Measurements from ENCODE around the gene GOLT1A. TPM values are rescaled to one million over a fixed set of nuclear protein-coding genes. Genes with fewer than 3 reads are reported as not detected.

GOLT1A gene
- total RNA-seq, 2 donors from 2014 or later: 6.7 to 13.6 TPM

DNA sequence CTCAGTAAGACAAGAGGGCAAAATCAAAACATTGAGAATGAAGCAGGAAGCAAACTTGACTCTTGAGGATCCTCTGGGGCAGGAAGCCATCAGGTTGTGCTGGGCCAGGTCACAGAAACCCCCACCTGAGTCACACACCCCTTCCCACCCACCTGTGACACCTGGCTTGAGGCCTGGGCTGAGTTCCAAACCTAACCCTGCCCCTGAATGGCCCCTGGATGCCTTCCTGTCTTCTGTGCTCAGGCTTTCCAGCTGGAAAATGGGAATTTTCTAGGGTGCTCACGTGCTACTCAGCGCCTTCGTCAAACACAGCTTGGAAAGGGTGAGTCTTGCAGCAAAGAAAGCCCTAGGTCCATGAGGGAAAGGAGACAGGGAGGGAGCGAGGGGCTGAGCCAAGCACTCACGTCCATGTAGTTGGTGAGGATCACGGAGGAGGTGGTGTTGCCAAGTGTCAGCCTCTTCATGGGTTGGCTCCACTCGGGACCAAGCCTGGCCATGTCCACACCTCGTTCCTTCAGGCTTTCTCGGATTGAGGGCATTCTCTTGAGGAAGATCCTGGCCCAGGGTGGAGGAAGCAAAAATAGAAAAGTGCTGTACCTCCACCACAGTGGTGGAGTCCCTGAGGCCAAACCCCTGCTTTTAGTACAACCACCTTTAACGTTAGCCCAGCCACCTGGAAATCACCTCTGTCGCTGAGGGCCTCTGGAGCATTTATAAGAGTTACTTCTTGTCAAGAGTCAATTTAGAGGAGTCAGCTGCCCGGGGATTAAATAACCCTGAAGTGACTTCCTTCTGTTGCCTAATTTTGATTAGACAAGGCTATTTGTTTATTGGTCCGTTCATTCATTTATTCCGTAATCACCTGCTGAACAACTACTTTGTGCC is 51.9 kb downstream of the GOLT1A start:
- Histone ChIP-seq H3K36me3 (no peaks in the 10 kb centered on the region), H3K27me3 (no peaks in the 10 kb centered on the region), H3K9me3 (no peaks in the 10 kb centered on the region), H3K27ac (no peak overlapping the region), H3K4me3 (no peak overlapping the region), H3K9ac (ENCODE audit: low read depth in 2 of 2, low read length in 2 of 2) (no peak overlapping the region), H3K4me1 (peaks cover 3% of the 10 kb centered on the region)
- no peak for TF ChIP-seq CTCF (IDR thresholded peaks at IDR 0.05)
- DNase-seq: no peak
- intact Hi-C loops (cut with DNase I): loop anchor here (2.0 to 5.0 kb wide), 2 partner anchors 45 to 203 kb away; no protein-coding TSS in a partner anchor

DNA sequence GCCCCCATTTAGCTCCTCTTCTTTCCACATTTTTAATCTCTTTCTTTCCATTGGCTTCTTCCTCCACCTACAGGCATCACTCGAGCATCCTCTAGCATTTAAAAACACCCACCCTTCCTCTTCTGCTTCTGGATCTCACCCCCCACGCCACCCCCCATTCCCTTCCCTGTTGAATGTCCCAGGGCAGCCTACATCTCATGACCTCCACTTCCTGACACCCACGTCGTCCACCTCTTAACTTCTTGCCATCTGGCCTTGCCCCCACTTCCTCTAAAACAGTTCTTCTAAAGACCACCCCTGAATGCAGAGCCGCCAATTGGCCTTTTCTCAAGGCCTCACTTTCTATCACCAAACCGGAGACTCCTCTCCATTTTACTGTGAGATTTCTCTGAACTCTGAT is 55.8 kb downstream of the GOLT1A start:
- Histone ChIP-seq H3K36me3 (no peaks in the 10 kb centered on the region), H3K9me3 (no peaks in the 10 kb centered on the region), H3K27me3 (no peaks in the 10 kb centered on the region), H3K4me3 (no peak overlapping the region), H3K9ac (ENCODE audit: low read depth in 2 of 2, low read length in 2 of 2) (no peak overlapping the region), H3K4me1 (peaks cover 3% of the 10 kb centered on the region), H3K27ac (no peak overlapping the region)
- TF ChIP-seq CTCF (IDR thresholded peaks at IDR 0.05): no peak
- no peak for DNase-seq
- intact Hi-C loops (cut with DNase I): no loop called here

DNA sequence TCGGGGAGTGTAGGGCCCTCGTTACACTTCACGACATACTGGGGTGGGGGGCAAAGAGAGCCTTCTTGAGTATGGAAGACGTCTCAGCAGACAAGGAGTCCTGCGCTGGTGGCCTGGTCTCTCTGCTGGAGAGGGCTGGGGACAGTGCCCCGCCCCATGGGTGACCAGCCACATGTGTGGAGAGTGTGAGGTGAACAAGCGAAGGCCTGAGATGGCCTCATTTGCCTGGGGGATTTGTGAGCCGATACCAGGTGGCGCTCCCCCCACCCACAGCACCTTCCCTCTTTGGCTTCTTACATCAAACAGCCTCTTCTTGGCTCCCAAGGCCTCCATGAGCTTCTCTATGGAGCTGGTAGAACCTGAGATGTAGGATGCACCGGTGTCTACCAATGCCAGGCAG is 57.9 kb downstream of the GOLT1A start:
- peaks cover 8% of the 10 kb centered on the region for H3K27me3 ChIP-seq
- H3K9ac ChIP-seq (ENCODE audit: low read depth in 2 of 2, low read length in 2 of 2): no peak overlapping the region
- no peak overlapping the region for H3K27ac ChIP-seq
- no peaks in the 10 kb centered on the region for H3K4me1 ChIP-seq
- no peaks in the 10 kb centered on the region for H3K9me3 ChIP-seq
- no peak for DNase-seq
- intact Hi-C loops (cut with DNase I): no loop called here
- no peaks in the 10 kb centered on the region for H3K36me3 ChIP-seq
- no peak for TF ChIP-seq CTCF (IDR thresholded peaks at IDR 0.05)
- no peak overlapping the region for H3K4me3 ChIP-seq

- intact Hi-C loops (cut with DNase I): no loop called here
- DNase-seq: no peak
Observed at GRCh38 chr1:204154568-204155255, 59.1 kb downstream of the GOLT1A start.

DNA sequence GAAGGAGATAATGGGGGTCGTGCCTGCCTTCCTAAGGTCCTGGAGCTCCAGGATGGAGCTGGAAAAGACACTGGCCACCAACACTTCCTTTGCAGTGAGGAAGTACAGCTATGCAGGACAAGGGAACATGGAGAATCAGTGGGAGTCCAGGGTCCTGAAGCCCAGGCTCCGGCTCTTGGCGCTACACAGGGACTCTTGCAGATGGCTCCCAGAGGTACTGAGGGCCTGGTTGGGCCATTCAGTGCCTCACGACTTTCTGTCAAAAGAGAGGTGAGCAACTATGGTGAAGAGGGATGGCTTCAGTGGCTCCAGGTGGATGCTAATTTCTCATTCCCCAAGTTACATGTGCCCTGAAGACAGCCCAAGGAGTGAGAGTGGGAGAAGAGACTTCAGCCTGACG is 60.1 kb downstream of the GOLT1A start:
- intact Hi-C loops (cut with DNase I): no loop called here
- Histone ChIP-seq H3K9ac (ENCODE audit: low read depth in 2 of 2, low read length in 2 of 2) (no peak overlapping the region), H3K9me3 (no peaks in the 10 kb centered on the region), H3K27ac (no peak overlapping the region), H3K36me3 (no peaks in the 10 kb centered on the region), H3K27me3 (peaks cover 9% of the 10 kb centered on the region), H3K4me1 (no peaks in the 10 kb centered on the region), H3K4me3 (no peak overlapping the region)
- TF ChIP-seq CTCF (IDR thresholded peaks at IDR 0.05): no peak
- DNase-seq: no peak

More at GRCh38 chr1:204154568-204155255, 59.1 kb downstream of the GOLT1A start:
- Histone ChIP-seq H3K9me3 (no peaks in the 10 kb centered on the region), H3K4me1 (no peaks in the 10 kb centered on the region), H3K9ac (ENCODE audit: low read depth in 2 of 2, low read length in 2 of 2) (no peak overlapping the region), H3K27ac (no peak overlapping the region), H3K36me3 (no peaks in the 10 kb centered on the region), H3K4me3 (no peak overlapping the region), H3K27me3 (peaks cover 9% of the 10 kb centered on the region)
- TF ChIP-seq CTCF (IDR thresholded peaks at IDR 0.05): no peak

All from colonic mucosa (tissue), 4 donors.